Body of pancreas (tissue), 4 donors: ENCODE measurements around the gene HIC1.

Experiments used
- CTCF ChIP-seq, 7 experiments: fragments of 450-650 bp in 4 of 7; fragments of 200-600 bp in 3 of 7; sonication (generic) in 3 of 7; IDR thresholded peaks; one replicate each; pipeline ENCODE4 v1.5.1; 2016 to 2019; ENCODE audit warnings: antibody characterized with exemption in 7 of 7
- POLR2A ChIP-seq, 3 donors: fragments of 450-650 bp; IDR thresholded peaks; one replicate each; pipeline ENCODE4 v1.6.1; 2016; ENCODE audit warnings: antibody characterized with exemption in 3 of 3, mild to moderate bottlenecking in 2 of 3

GRCh38 chr17:2044263-2044894, 10.5 kb upstream of the HIC1 start:
- no peak for TF ChIP-seq CTCF (IDR thresholded peaks at IDR 0.05)
- no peak for TF ChIP-seq POLR2A (IDR thresholded peaks at IDR 0.05)
